IPS DF 4.7 (cell line): Measurements from ENCODE around the gene ROBO1.

ENCODE experiments used
- DNase-seq: peaks from one replicate; pipeline ENCODE4 v3.0.0-alpha.2; 2013; ENCODE audit warnings: low spot score; ENCODE audit errors: extremely low read depth

Gene ROBO1

GRCh38 chr3:78857494-78858111 lies 910.2 kb downstream of the ROBO1 start:
- no peak for DNase-seq

GRCh38 chr3:78856164-78856563 lies 911.6 kb downstream of the ROBO1 start:
- DNase-seq = no peak

GRCh38 chr3:78855190-78855589 lies 912.6 kb downstream of the ROBO1 start:
- no peak for DNase-seq

- DNase-seq = no peak
Observed at GRCh38 chr3:78848392-78849288, 919.2 kb downstream of the ROBO1 start.

- no peak for DNase-seq
Observed at GRCh38 chr3:78847603-78848002, 920.2 kb downstream of the ROBO1 start.

GRCh38 chr3:78847203-78847602 lies 920.6 kb downstream of the ROBO1 start:
- no peak for DNase-seq

- no peak for DNase-seq
Observed at GRCh38 chr3:78846718-78847117, 921.1 kb downstream of the ROBO1 start.

- no peak for DNase-seq
Observed at GRCh38 chr3:78845605-78846004, 922.2 kb downstream of the ROBO1 start.

GRCh38 chr3:78844307-78844706 lies 923.5 kb downstream of the ROBO1 start:
- no peak for DNase-seq

- no peak for DNase-seq
Observed at GRCh38 chr3:78839693-78840092, 928.1 kb downstream of the ROBO1 start.

- no peak for DNase-seq
Observed at GRCh38 chr3:78838362-78838761, 929.4 kb downstream of the ROBO1 start.

- DNase-seq = no peak
Observed at GRCh38 chr3:78834910-78835309, 932.9 kb downstream of the ROBO1 start.

- no peak for DNase-seq
Observed at GRCh38 chr3:78832785-78833204, 935.0 kb downstream of the ROBO1 start.

GRCh38 chr3:78831446-78831972 lies 936.3 kb downstream of the ROBO1 start:
- DNase-seq = no peak

- no peak for DNase-seq
Observed at GRCh38 chr3:78830470-78830869, 937.3 kb downstream of the ROBO1 start.

- no peak for DNase-seq
Observed at GRCh38 chr3:78827618-78828017, 940.2 kb downstream of the ROBO1 start.

- no peak for DNase-seq
Observed at GRCh38 chr3:78825858-78826215, 942.0 kb downstream of the ROBO1 start.

- no peak for DNase-seq
Observed at GRCh38 chr3:78825118-78825857, 942.5 kb downstream of the ROBO1 start.

- no peak for DNase-seq
Observed at GRCh38 chr3:78823859-78824258, 943.9 kb downstream of the ROBO1 start.

GRCh38 chr3:78823434-78823833 lies 944.4 kb downstream of the ROBO1 start:
- no peak for DNase-seq

- no peak for DNase-seq
Observed at GRCh38 chr3:78822726-78823125, 945.1 kb downstream of the ROBO1 start.

- DNase-seq = no peak
Observed at GRCh38 chr3:78820542-78820941, 947.3 kb downstream of the ROBO1 start.
